GM12891 (cell line): Measurements from ENCODE around the gene NUCB2.

Experiments
- PAX5 ChIP-seq: IDR thresholded peaks from 2 replicates; pipeline ENCODE4 v1.6.1; 2011; ENCODE audit warnings: low read length, moderate library complexity, mild to moderate bottlenecking; ENCODE audit not compliant: insufficient read depth, severe bottlenecking
- POLR2A ChIP-seq: IDR thresholded peaks from 2 replicates; pipeline ENCODE4 v1.6.1; 2011; ENCODE audit warnings: low read depth, low read length, control low read depth
- POLR2AphosphoS5 ChIP-seq: IDR thresholded peaks from 2 replicates; pipeline ENCODE4 v1.6.1; 2011; ENCODE audit warnings: low read depth, low read length, control low read depth
- POU2F2 ChIP-seq: IDR thresholded peaks from 2 replicates; pipeline ENCODE4 v1.6.1; 2011; ENCODE audit warnings: low read depth, mild to moderate bottlenecking, control low read depth, low read length, moderate library complexity
- SPI1 ChIP-seq: IDR thresholded peaks from 2 replicates; pipeline ENCODE4 v1.6.1; 2011; ENCODE audit warnings: low read depth, low read length, control low read depth
- TAF1 ChIP-seq: IDR thresholded peaks from 2 replicates; pipeline ENCODE4 v1.6.1; 2011; ENCODE audit warnings: low read depth, low read length, control low read depth

GRCh38 chr11:17352950-17353820 is 76.6 kb downstream of the NUCB2 start:
- no peak for TF ChIP-seq TAF1
- no peak for TF ChIP-seq POLR2A
- no peak for TF ChIP-seq POLR2AphosphoS5
- TF ChIP-seq SPI1, result no peak
- no peak for TF ChIP-seq POU2F2
- no peak for TF ChIP-seq PAX5
